HG03135 (cell line): ENCODE results near the gene SLCO3A1.

Source experiments
- ATAC-seq: cut with Tn5 transposase; IDR thresholded peaks from one replicate; pipeline ENCODE4 v1.9.1; 2021; ENCODE audit warnings: mild to moderate bottlenecking, moderate library complexity; ENCODE audit not compliant: unreplicated experiment

SLCO3A1 gene

DNA sequence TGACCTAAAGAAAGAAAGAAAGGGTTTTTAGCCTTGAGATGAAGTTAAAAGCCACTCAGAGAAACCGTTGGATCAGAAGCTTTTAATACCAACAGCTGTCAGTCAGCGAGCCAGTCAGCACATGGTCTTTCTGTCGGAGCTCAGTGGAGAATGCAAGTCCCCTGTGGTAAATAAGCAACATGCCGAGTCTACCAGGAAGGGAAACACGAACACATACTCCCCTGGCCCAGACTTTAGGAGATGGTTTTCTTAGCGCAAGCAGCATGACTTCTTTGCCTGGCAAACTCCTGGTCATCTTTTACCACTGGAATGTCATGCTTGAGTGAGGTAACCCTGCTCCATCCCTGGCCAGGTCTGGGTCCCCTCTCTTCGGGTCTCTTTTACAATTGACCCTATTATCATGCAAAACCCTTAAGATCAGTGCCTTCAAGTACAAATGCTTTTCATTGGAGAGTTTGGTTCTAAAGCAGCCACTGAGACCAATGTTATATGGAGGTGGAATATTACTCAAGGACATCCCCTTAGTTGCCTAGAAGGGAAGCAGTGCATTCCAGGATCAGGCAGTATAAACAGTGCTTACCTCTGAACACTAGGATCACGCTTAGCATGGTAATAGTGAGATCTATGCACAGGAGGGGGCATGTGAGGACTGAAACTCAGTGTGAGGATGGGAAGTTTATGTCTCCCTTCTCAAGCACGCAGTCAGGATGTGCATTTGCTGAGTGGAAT is 28.2 kb downstream of the SLCO3A1 start:
- no peak for ATAC-seq

DNA sequence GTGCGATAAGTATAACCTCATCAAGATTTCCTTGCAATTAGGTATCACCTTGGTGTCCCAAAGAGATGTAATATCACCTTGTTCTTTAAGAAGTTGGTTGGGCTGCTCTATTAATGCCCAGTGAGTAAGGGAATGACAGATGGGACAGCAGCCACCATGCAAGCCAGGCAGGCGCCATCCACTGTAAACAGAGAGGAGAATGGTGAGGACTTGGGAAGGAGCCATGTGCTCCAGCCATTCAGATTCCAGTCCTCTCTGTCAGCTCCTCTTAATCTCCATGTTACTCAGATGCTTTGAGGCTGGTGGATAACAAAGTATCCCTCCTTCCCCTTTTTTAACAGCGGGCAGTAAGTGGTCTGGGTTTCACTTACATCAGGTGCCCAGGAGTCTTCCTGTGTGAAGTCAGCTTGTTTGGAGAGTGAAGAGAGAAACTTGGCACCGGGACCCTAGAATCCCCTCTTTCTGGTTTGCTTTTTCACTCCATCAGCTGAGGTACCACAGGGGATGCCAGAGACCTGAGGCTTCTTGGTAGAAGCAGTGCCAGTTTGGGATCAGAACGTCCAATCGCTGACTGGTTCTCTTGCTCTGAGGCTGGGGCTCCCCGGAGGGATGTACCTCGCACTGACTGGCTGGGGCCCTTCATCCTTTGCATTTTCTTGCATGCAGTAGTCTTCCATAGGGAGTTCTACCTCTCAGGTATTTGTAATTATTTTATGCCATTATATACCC is 29.5 kb downstream of the SLCO3A1 start:
- ATAC-seq = no peak

DNA sequence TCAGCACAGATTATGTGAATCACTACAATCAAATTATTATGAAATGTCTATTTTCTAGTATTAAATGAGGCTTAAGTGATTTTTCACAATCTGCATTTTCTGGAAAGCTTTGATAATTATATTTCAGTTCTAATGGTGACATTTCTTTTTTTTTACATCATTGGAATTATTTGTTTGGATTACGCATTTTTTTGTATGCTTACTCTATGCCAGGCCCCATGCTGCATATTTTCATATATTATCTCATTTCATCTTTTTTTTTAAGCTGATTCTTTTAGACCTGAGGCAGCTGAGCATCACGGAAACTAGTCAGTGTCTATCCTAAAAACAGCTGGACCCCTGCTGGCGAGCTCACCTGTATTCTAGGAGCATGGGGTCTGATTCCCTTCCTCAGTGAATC is 31.1 kb downstream of the SLCO3A1 start:
- ATAC-seq = no peak

DNA sequence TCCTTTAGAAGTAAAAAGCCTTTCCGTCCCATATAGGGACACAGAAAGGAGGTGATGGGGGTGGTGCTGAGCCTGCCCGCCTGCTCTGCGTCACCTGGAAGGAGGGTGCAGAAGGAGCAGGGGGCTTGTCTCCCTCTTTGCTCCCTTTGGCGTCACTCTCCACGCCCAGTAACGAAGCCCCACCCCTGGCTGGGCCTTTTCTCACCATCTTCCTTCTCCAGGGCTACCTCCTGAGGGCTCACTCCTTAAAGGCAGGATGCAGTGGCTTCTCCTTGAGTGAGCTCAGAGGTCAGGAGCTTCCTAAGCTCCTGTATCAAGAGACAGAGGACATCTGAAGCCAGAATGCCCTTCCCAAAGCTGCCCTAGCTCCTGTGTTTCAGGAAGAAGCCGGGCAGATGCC is 31.5 kb downstream of the SLCO3A1 start:
- no peak for ATAC-seq

DNA sequence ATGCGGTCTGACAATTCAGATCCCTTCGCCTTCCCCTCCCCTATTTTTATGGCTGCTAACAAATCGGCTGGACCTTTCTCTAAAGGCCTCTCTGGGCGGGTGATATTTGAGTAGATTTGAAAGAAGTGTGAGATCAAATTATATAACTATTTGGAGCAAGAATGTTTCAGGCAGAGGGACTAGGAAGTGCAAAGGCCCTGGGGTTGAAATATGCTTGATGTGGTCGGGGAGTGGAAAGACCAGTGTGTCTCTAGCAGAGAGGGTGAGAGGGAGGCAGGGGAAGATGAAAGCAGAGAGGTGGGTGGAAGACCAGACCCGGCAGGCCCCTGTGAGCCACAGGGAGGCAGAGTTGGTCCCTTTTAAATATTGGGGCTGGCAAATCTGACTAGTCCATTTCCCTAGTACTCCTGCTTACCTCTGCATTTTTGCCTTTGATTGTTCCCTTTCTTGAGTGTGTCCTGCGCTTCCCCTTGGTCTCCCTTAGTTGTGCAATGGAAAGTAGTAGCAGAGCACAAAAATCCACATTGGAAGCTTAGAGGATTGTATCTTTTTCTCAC is 32.3 kb downstream of the SLCO3A1 start:
- no peak for ATAC-seq

DNA sequence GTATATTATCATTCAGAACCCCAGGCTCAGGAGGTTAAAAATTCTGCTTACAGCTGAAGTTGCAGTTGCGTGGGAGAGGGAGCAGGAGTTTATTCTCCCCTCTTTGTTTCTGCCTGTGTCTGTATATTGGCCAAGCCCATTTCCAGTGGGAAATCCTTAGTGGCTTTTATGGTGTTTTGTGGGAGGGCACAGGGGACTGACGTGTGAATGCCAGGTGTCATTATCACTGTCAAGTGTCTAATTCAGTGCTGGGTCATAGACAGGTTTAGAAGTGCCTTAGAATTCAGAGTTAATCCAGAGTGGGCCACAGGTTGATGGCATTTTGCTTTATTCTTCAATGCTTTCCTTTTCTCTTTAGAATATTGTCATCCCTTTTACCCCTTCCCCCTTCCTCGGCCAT is 33.4 kb downstream of the SLCO3A1 start:
- ATAC-seq = no peak

DNA sequence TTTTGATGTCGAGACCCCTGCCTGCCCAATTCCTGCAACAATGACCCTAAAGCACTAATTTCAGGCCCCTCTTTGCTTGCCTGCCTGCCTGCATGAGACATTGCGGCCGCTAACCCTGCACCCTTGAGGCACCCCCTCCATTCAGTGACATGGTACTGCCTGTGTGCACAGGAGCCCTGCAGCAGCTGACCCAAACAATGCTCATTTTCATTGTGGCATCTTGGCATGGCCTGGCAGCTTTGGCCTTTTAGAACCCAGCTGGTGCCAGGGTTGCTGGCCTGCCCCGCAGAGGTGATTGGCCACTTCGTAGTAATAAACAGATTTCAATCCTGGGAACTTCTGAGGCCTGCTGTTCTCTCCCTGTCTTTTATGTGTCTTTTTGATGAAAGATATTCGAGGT is 33.8 kb downstream of the SLCO3A1 start:
- no peak for ATAC-seq

DNA sequence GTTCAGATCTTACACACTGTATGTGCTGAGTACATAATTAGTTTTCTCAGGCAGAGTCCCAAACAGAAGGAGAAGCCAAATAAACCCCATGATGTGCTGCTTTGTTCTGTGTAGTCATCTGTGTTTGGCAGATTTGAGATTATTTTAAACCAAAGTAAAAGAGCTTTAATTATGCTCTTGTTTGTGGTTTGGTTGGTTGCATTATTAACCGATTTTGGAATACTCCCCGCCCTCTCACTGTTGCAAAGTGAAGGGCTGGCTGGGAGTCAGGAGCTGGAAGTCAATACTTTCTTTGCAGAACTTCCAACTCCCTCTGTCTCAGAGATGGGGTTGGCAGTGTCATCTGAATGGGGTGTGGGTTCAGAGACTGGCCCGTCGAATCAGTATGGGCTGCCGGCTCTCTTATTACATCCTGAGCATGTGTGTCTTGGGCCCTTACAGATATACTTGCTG is 34.4 kb downstream of the SLCO3A1 start:
- no peak for ATAC-seq

DNA sequence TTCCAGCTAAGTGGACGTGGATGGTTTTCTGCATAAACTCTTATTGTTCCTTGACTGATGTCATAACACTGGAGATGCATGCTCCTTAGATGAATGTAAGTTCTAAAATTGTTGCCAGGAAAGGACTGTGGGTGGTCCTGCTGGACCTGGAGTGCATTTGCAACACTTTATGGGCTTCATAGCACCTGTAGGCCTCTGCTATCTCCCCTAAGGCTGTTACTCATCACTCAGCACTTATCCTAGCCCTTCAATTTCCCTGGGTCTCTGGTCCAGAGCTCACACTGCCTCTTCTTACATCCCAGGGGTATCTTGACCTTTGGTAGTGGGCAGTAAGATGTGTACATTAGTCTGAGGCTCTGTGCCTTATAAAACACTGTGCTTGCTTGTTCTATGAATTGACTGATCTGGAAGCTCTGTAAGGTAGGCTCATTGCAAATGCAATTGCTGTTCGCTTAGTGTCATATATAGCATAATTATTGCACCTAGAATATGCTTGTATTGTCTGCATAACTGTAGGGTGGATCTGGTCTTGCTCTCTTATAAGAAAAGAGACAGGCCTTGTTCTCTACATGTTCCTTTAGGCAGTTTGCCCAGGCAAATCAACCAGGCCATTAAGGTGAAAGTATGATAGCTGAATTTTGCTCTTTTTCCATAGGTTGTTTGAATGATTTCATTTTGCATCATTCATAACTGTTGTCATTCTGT is 35.8 kb downstream of the SLCO3A1 start:
- no peak for ATAC-seq

DNA sequence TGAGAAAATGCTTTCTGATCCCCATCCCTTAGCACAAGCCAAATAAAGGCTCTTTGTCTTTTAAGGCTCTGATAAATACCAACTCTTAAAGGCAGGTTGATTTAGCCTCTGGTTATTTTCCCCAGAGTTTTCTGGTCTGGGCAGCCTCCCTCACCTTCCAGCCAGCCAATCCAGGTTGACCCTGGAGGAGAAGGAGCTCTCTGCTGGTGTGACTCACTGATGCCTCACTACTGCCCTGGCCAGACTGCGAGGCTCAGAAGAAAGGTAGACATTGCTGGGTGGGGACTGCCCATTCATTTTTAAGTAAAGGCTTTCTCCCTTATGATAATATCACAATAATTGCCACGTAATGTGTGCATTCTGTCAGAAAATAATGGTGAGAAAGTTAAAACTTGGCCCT is 37.1 kb downstream of the SLCO3A1 start:
- ATAC-seq = no peak

DNA sequence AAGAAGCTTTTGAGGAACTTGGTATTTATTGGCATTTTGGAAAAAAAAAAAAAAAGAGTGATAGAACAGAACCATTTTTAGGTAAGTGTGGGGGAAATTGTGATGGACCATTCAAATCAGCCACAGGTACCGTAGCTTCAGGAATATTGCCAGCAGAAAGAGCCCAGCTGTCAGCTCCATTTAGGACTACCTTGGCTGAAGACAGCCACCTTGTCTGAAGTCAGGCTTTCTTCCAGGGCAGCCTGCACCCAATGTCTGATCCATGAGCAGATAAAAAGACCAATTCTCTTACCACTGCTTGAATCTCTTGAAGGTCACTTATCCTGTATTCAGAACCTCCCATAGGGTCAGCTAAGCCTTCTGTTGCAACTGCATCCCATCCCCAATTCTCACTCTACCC is 37.6 kb downstream of the SLCO3A1 start:
- ATAC-seq = no peak

DNA sequence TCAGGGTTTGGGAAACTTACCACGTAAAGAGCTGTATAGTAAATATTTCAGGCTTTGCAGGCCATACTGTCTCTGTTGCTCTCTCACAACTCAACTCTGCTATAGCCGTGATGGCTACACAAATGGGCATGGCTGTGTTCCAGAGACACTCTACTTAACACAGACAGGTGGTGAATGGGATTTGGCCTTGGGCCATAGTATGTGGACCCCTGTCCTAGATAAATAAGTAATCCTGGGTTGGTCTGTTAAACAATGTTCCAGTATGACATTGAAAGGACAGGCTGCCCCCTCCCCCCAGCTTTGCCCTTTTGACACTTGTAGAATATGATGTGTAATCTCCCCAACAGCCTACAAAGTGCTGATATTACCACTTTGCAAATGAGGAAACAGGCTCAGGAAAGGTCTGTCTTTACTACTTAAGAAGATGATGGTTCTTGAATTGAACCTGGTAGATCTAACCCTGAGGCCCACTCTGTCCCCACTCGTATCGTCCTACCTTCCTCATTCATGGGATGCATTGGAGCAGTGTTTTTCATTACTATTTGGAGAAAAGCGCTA is 38.4 kb downstream of the SLCO3A1 start:
- ATAC-seq = no peak

DNA sequence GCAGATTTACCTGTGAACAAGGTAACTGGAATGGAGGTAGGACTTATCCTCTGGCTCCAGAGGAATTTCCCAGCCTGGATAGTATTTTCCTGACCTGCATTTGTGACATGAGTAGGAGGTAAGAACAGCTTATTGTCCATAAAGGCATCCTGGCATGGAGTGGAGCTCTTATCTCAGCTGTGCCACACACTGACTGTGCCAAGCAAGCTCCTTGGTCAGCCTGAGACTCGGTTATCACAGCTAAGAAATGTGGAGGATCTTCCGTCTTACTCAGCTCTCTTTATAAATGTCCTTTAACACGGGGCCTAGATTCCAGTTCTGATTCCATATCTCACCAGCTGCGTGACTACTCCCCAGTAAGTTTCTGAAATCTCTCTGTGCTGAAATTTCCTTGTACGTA is 38.9 kb downstream of the SLCO3A1 start:
- ATAC-seq = no peak

DNA sequence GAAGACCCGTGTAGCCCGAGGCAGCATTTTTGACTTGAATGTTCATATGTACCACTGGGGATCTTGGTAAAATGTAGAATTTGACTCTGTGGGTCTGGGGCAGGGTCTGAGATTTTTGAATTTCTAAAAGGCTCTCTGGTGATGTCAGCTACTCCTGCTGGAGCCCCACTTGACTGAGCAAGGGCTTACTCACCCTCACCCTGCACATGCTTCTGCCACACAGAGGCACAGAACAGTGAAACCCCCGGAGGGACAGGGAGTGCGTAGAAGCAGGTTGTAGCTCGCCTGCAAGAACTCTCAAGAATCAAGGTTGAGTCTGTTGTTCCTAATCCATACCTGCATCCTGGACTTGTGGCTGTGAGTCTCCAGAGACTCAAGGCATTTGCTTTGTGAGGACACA is 41.1 kb downstream of the SLCO3A1 start:
- no peak for ATAC-seq

DNA sequence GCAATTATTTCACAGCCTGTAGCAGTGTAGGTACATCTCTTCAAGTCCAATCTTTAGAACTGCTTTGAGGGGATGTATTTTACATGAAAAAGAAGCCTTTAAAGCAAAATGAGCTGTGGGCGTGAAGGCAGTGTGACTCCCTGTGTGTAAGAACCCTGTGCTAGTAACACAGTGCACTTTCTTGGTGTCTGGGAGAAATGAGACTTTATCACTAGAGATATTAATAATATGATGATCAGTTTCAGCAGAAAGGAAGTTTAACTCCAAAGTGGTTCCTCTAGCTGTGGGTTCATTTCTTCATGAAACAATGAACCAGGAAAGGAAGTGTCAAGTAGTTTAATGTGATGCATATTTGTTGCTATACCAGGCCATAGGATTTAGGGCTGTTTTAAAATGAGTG is 41.5 kb downstream of the SLCO3A1 start:
- no peak for ATAC-seq

DNA sequence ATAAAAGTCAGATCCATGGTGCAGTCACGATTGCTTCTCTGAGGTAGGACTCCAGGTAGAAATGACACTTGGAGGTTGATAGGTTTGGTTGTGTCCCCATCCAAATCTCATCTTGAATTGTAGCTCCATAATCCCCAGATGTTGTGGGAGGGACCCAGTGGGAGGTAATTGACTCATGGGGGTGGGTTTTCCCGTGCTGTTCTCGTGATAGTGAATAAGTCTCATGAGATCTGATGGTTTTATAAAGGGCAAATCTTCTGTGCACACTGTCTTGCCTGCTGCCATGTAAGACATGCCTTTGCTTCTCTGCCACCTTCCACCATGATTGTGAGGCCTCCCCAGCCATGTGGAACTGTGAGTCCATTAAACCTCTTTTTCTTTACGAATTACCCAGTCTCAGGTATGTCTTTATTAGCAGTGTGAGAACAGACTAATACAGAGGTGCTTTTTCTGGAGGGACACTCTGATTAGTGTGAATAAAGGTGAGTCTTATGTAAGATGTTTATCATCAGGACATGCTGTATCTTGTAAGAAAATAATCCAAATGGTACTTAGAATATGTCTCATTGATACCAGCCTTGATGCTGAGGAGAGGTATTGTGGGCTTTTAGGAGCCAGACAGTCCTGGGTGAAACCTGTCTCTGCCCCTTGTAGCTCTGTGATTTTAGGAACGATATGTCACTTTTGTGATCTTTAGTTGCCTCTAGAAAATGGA is 43.0 kb downstream of the SLCO3A1 start:
- ATAC-seq = no peak

DNA sequence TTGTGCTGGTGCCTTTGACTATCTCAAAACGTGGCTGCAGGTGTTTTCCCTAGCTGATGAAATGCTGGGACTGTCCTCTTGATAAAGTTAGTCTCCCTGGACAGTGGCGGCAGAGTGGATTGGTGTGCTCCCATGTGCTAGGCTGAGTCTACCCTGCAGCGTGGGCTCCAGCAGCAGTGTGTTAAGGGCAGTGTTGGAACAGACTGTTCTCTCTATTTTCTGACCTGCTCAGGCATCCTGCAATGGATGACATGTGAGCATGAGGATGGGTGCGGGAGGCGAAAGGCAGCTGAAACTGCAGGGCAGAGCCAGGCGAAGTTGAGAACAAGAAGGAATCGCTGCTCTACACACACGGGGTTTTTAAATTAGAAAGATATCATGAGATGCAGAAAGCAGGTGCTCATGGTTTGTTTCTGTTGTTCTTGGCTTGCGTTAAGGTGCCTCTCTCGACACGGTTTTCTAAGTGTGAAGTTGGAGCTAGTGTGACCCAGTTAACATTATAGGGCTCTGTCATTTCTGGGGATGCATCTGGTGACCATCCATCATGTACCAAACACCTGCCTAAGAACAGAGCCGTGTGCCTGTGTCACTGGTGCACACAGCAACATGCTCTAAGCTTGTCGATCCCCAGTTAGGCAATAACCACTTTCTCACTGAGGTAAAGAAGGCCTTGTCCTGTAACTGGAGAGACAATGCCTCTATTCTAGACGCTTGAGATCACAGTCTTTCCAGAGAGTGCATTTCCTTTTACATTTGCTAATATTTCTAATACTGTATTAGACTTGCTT is 44.3 kb downstream of the SLCO3A1 start:
- no peak for ATAC-seq

DNA sequence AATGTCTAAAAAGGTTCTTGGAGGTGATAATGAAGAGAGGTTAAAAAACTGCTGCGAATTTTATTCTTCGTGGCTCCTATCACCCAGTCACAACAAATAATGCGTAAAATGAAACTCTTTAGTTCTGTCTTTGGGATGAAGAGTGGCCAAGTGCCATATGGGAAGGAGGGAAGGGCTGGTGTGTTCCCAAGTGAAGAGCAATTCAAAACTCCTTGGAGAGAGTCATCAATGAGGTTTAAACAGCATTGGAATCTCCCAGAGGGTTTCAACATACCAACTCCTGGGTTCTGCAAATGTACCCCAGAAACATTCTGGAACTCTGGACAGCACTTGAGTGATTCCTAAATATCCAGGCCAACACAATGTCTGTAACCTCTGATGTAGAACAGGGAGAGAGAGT is 45.3 kb downstream of the SLCO3A1 start:
- ATAC-seq = no peak

DNA sequence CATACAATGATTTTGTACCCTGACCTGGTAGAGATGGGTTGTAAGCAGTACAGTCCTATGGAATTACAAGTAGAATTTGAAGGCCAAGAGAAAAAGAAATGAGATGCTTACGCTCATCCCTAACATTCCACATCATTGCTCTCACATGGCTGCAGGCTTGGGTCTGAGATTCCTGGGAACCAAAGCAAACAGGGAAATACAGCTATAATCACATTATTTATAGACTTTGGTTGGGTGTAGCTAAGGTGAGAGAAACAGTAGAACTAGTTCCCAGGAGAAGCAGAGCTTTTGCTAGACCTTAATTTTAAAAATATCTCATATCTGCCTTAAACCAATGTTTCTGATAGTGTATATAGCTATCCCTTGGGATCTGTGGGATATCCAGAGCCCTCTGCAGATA is 51.4 kb downstream of the SLCO3A1 start:
- ATAC-seq = no peak

DNA sequence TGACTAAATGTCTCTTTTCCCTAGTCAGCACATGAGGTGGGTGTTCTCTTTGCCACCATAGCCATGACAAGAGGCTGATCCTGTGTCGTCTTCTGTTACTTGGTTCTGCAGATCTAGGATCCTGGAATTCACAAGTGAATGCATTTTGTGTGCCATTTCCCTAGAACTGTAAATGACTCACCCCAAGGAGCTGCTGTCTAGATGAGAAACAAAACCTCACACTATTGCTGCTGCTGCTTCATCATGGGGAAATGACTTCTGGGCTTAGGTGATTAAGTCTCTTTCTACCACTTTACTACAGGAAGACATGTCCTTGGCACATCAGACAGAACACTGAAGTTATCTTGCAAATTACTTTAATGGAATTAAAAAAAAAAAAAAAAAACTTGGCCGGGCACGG is 54.9 kb downstream of the SLCO3A1 start:
- no peak for ATAC-seq
